ENCODE measurements around the gene PPHLN1.
"Not testable (repeated sequence)": the region's sequence is repeated elsewhere in the genome, so short reads cannot be mapped to it uniquely, and the experiment has no call there.

PPHLN1 gene

GRCh38 chr12:42382013-42382696 is 56.2 kb downstream of the PPHLN1 start:
- DNase-seq (ENCODE audit: low spot score), result no peak
- in situ Hi-C loops (cut with MboI; ENCODE audit: low sequenced_read_pairs, unreplicated experiment), result no loop called here
- TF ChIP-seq, protein P1, sequence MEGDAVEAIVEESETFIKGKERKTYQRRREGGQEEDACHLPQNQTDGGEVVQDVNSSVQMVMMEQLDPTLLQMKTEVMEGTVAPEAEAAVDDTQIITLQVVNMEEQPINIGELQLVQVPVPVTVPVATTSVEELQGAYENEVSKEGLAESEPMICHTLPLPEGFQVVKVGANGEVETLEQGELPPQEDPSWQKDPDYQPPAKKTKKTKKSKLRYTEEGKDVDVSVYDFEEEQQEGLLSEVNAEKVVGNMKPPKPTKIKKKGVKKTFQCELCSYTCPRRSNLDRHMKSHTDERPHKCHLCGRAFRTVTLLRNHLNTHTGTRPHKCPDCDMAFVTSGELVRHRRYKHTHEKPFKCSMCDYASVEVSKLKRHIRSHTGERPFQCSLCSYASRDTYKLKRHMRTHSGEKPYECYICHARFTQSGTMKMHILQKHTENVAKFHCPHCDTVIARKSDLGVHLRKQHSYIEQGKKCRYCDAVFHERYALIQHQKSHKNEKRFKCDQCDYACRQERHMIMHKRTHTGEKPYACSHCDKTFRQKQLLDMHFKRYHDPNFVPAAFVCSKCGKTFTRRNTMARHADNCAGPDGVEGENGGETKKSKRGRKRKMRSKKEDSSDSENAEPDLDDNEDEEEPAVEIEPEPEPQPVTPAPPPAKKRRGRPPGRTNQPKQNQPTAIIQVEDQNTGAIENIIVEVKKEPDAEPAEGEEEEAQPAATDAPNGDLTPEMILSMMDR (IDR thresholded peaks at IDR 0.05; ENCODE audit: borderline replicate concordance, control extremely low read depth, extremely low read depth, insufficient read depth, missing control alignments), result no peak

- in situ Hi-C loops (cut with MboI; ENCODE audit: low sequenced_read_pairs, unreplicated experiment), result no loop called here
- no peak for DNase-seq (ENCODE audit: low spot score)
- TF ChIP-seq, protein P1 (IDR thresholded peaks at IDR 0.05; ENCODE audit: borderline replicate concordance, control extremely low read depth, extremely low read depth, insufficient read depth, missing control alignments), result no peak
Observed at GRCh38 chr12:42385326-42385841, 59.4 kb downstream of the PPHLN1 start.

DNA sequence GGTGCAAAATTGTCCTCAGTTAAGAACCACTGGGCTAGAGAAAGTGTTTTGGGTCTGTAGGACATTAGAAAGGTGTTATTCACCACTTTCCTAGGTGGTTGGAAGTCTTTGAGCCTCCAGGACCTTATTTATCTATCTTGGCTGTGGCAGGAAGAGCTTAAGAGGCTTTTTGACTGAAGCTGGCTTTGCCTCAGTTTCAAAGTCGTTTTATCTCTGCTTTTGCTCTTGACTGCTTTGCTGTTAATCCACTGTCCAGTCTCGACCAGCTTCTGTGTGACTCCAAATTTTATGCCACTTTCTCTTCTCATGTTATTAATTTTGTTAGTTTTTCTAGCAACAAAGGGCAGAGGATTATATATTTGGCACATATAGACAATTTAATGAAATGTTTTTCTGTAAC is 60.3 kb downstream of the PPHLN1 start:
- DNase-seq (ENCODE audit: low spot score), result no peak
- in situ Hi-C loops (cut with MboI; ENCODE audit: low sequenced_read_pairs, unreplicated experiment), result no loop called here
- TF ChIP-seq, protein P1 (IDR thresholded peaks at IDR 0.05; ENCODE audit: borderline replicate concordance, control extremely low read depth, extremely low read depth, insufficient read depth, missing control alignments), result no peak

DNA sequence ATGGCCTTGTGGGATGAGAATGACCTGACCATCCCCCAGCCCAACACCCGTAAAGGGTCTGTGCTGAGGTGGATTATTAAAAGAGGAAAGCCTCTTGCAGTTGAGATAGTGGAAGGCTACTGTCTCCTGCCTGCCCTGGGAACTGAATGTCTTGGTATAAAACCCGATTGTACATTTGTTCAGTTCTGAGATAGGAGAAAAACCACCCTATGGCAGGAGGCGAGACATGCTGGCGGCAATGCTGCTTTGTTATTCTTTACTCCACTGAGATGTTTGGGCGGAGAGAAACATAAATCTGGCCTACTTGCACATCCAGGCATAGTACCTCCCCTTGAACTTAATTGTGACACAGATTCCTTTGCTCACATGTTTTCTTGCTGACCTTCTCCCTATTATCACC is 62.1 kb downstream of the PPHLN1 start:
- in situ Hi-C loops (cut with MboI; ENCODE audit: low sequenced_read_pairs, unreplicated experiment); DNase-seq (ENCODE audit: low spot score): not testable (repeated sequence)

DNA sequence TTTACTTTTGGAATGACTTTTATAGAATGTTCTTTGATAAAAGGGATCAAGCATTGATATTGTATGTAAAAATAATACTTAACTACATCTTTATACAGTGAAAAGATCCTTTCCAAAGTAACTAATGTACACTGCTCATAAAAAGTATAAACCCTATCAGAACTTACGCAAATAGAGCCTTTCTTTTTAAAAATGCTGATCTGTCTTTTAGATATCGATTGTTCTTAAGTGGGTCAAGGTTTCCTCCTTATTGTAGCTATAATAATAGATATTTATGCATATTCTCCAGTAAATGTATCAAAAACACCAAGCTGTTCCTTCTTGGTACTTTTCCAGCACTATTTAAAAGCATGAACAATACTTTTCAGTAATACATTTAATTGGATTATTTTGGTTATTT is 68.5 kb downstream of the PPHLN1 start:
- in situ Hi-C loops (cut with MboI; ENCODE audit: low sequenced_read_pairs, unreplicated experiment), result no loop called here
- DNase-seq (ENCODE audit: low spot score), result no peak
- TF ChIP-seq, protein P1 (IDR thresholded peaks at IDR 0.05; ENCODE audit: borderline replicate concordance, control extremely low read depth, extremely low read depth, insufficient read depth, missing control alignments), result no peak

GRCh38 chr12:42396473-42397259 is 70.7 kb downstream of the PPHLN1 start:
- no peak for DNase-seq (ENCODE audit: low spot score)
- TF ChIP-seq, protein P1 (IDR thresholded peaks at IDR 0.05; ENCODE audit: borderline replicate concordance, control extremely low read depth, extremely low read depth, insufficient read depth, missing control alignments), result no peak
- in situ Hi-C loops (cut with MboI; ENCODE audit: low sequenced_read_pairs, unreplicated experiment), result no loop called here
